Activated B cell treated with CpG ODN at 0.5 μM for 24 hours (primary cell): ENCODE measurements around the gene C16orf89. TPM values are rescaled to one million over a fixed set of nuclear protein-coding genes. Genes with fewer than 3 reads are reported as not detected.

Source experiments
- ATAC-seq: fragments of 200-7000 bp; cut with Tn5 transposase; one replicate; pipeline ENCODE4 v1.10.0; 2021; ENCODE audit warnings: low read depth, mild to moderate bottlenecking, moderate library complexity
- CTCF ChIA-PET: fragments of 350-600 bp; sonication (Branson Sonifier 250); formaldehyde crosslinking; loops from one replicate; lab custom pipeline; 2021; ENCODE audit warnings: antibody characterized with exemption; lab: Charles Lee
- POLR2A ChIA-PET: fragments of 350-600 bp; sonication (Branson Sonifier 250); formaldehyde crosslinking; loops from one replicate; lab custom pipeline; 2021; ENCODE audit warnings: antibody characterized with exemption; lab: Charles Lee
- DNase-seq: peaks from one replicate; pipeline ENCODE4 v3.0.0; 2022
- H3K27ac Mint-ChIP-seq: one replicate; pipeline ENCODE4 v1.8.0; 2020; ENCODE audit warnings: mixed read lengths
- H3K27me3 Mint-ChIP-seq: one replicate; pipeline ENCODE4 v1.8.0; 2021; ENCODE audit warnings: mixed read lengths
- H3K36me3 Mint-ChIP-seq: one replicate; pipeline ENCODE4 v1.8.0; 2021; ENCODE audit warnings: low read depth, mixed read lengths
- H3K4me1 Mint-ChIP-seq: one replicate; pipeline ENCODE4 v1.8.0; 2021; ENCODE audit warnings: mixed read lengths
- H3K4me3 Mint-ChIP-seq: one replicate; pipeline ENCODE4 v1.8.0; 2020; ENCODE audit warnings: mild to moderate bottlenecking, mixed read lengths
- H3K9me3 Mint-ChIP-seq: one replicate; pipeline ENCODE4 v1.8.0; 2020; ENCODE audit warnings: mixed read lengths
- CTCF ChIP-seq: fragments of 200-600 bp; IDR thresholded peaks from one replicate; pipeline ENCODE4 v1.8.0; 2022; ENCODE audit warnings: antibody characterized with exemption, mild to moderate bottlenecking
- intact Hi-C: fragments of 100-400 bp; cut with micrococcal nuclease; formaldehyde crosslinking; loops from one replicate; pipeline ENCODE4 v1.15.1; 2024
- total RNA-seq: library from RNA; stranded (reverse); gene quantifications from 2 replicates; pipeline ENCODE4 v1.2.3, GENCODE V29; 2022

The C16orf89 gene
- total RNA-seq, 1 donor from 2014 or later, result not detected

GRCh38 chr16:5035909-5036227 lies 29.9 kb downstream of the C16orf89 start:
- intact Hi-C loops, result no loop called here
- Mint-ChIP-seq H3K27ac (no peak overlapping the region), H3K4me3 (no peak overlapping the region), H3K36me3 (peaks cover 7% of the 10 kb centered on the region), H3K27me3 (no peaks in the 10 kb centered on the region), H3K9me3 (no peaks in the 10 kb centered on the region), H3K4me1 (peaks cover 18% of the 10 kb centered on the region)
- no peak for TF ChIP-seq CTCF
- no peak for DNase-seq
- ChIA-PET CTCF (no interaction called here), POLR2A (no interaction called here)
- ATAC-seq, result no peak

- H3K4me3 Mint-ChIP-seq, result peak overlapping the region; percentile 87
- H3K9me3 Mint-ChIP-seq, result no peaks in the 10 kb centered on the region
- H3K36me3 Mint-ChIP-seq, result peaks cover 13% of the 10 kb centered on the region
- no peak for TF ChIP-seq CTCF
- H3K27ac Mint-ChIP-seq, result peak overlapping the region; percentile 91
- intact Hi-C loops, result loop anchor here (5.0 kb wide), 2 partner anchors 57 to 527 kb away; no protein-coding TSS in a partner anchor
- no peaks in the 10 kb centered on the region for H3K27me3 Mint-ChIP-seq
- H3K4me1 Mint-ChIP-seq, result peaks cover 18% of the 10 kb centered on the region
- ChIA-PET POLR2A (interaction anchor here (0.7 to 2.3 kb wide), 8 partner anchors 9 to 537 kb away, joined by 3 to 19 read pairs (median 4); partner anchors contain the start of gene ALG1), CTCF (interaction anchor here (1.0 kb wide), 1 partner anchor 10 kb away, joined by 3 read pairs; no protein-coding TSS in a partner anchor)
- DNase-seq (no peak), ATAC-seq (no peak)
Measured at GRCh38 chr16:5034167-5034523, 31.6 kb downstream of the C16orf89 start.

- Mint-ChIP-seq H3K4me3 (peak within 1 kb of the TSS; percentile 87), H3K9me3 (no peaks in the 10 kb centered on the region), H3K4me1 (peaks cover 18% of the 10 kb centered on the region), H3K36me3 (peaks cover 18% of the 10 kb centered on the region), H3K27ac (peak within 1 kb of the TSS; percentile 91), H3K27me3 (no peaks in the 10 kb centered on the region)
- DNase-seq (peak; percentile 82), ATAC-seq (peak; percentile 87)
- TF ChIP-seq CTCF, result no peak
- CTCF ChIA-PET, result interaction anchor here (1.0 kb wide), 1 partner anchor 9 kb away, joined by 3 read pairs; no protein-coding TSS in a partner anchor
- intact Hi-C loops, result loop anchor here (1.0 to 5.0 kb wide), 6 partner anchors 38 to 526 kb away; partner anchors contain the start of genes ALG1, ANKS3, DNAAF8 and EEF2KMT
- POLR2A ChIA-PET, result interaction anchor here (0.7 to 2.3 kb wide), 9 partner anchors 9 to 537 kb away, joined by 3 to 19 read pairs (median 3); partner anchors contain the start of gene ALG1
Measured at GRCh38 chr16:5033256-5034166, 32.2 kb downstream of the C16orf89 start, which contains the start of gene NAGPA. TSS of gene NAGPA (minus strand) at chr16:5033935. CDS start at chr16:5033914, 21 bp downstream.

- H3K4me3 Mint-ChIP-seq, result peak overlapping the region; percentile 87
- ATAC-seq, result no peak
- DNase-seq, result no peak
- peaks cover 22% of the 10 kb centered on the region for H3K36me3 Mint-ChIP-seq
- intact Hi-C loops, result loop anchor here (1.0 to 5.0 kb wide), 6 partner anchors 39 to 525 kb away; partner anchors contain the start of genes ALG1, ANKS3, DNAAF8 and EEF2KMT
- H3K9me3 Mint-ChIP-seq, result no peaks in the 10 kb centered on the region
- peak overlapping the region; percentile 57 for H3K27ac Mint-ChIP-seq
- no peak for TF ChIP-seq CTCF
- CTCF ChIA-PET, result no interaction called here
- H3K4me1 Mint-ChIP-seq, result peaks cover 18% of the 10 kb centered on the region
- no peaks in the 10 kb centered on the region for H3K27me3 Mint-ChIP-seq
- POLR2A ChIA-PET, result interaction anchor here (0.7 to 2.3 kb wide), 2 partner anchors 8 to 39 kb away, joined by 3 to 19 read pairs; partner anchors contain the start of gene ALG1
Measured at GRCh38 chr16:5032748-5033167, 33.0 kb downstream of the C16orf89 start.

- H3K4me1 Mint-ChIP-seq, result peaks cover 18% of the 10 kb centered on the region
- no peak for TF ChIP-seq CTCF
- ChIA-PET POLR2A (interaction anchor here (0.7 kb wide), 1 partner anchor 13 kb away, joined by 10 read pairs; no protein-coding TSS in a partner anchor), CTCF (no interaction called here)
- no peak for ATAC-seq
- DNase-seq, result no peak
- no peak overlapping the region for H3K27ac Mint-ChIP-seq
- peaks cover 29% of the 10 kb centered on the region for H3K36me3 Mint-ChIP-seq
- H3K4me3 Mint-ChIP-seq, result peak overlapping the region; percentile 56
- intact Hi-C loops, result loop anchor here (5.0 kb wide), 2 partner anchors 54 to 524 kb away; no protein-coding TSS in a partner anchor
- H3K27me3 Mint-ChIP-seq, result no peaks in the 10 kb centered on the region
- no peaks in the 10 kb centered on the region for H3K9me3 Mint-ChIP-seq
Measured at GRCh38 chr16:5031601-5032000, 34.2 kb downstream of the C16orf89 start.
